ENCODE results near the gene RHBDL2. TPM values are rescaled to one million over a fixed set of nuclear protein-coding genes. Genes with fewer than 3 reads are reported as not detected.

The RHBDL2 gene
- polyA plus RNA-seq, 3 donors = 0.08 TPM; not detected in 2

DNA sequence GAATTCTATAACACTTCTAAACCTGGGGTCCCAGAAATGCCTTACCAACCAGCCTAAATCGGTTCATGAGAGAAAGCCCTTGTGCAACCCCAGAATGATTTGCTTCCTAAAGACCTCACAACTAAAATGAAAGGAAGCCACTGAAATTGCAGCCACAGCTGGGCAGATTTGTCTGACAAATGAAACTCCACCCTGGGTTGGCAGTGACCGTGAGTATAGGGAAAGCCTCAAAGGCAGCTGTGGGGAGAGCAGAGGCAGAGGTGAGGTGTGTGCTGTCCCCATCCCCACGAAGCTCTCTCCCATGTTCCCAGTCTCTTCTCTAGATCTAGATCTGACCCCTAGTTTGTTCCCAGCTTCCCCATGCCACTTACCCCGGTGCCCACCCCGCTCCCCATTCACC is 23.1 kb downstream of the RHBDL2 start:
- Histone ChIP-seq H3K4me2 (replicated peaks; ENCODE audit: extremely low read depth, low read length, poor library complexity, severe bottlenecking) (no peak overlapping the region), H2AFZ (ENCODE audit: insufficient read depth, low read depth, low read length, poor library complexity, severe bottlenecking) (no peak overlapping the region)
- no peaks in the 10 kb centered on the region for H3K36me3 Mint-ChIP-seq

DNA sequence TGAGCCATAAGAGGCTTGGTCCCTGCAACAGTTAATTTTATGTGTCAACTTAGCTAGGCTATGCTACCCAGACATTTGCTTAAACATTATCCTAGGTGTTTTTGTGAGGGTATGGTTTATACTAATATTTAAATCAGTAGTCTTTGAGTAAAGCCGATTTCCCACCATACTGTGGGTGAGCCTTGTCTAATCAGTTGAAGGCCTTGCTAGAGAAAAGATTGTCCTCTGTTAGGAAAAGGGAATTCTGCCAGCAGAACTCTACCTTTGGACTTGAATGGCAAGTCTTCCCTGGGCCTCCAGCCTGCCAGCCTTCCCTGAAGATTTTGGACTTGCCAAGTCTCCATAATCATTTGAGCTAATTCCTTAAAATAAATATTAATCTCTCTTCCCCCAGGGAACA is 23.9 kb downstream of the RHBDL2 start:
- Histone ChIP-seq H2AFZ (ENCODE audit: insufficient read depth, low read depth, low read length, poor library complexity, severe bottlenecking) (no peak overlapping the region), H3K27ac (ENCODE audit: low read depth in 1 of 2, low read length in 2 of 2) (no peak overlapping the region), H3K4me2 (replicated peaks; ENCODE audit: extremely low read depth, low read length, poor library complexity, severe bottlenecking) (no peak overlapping the region), H3K4me3 (replicated peaks in 1 of 3; ENCODE audit: low read depth in 2 of 3, low read length in 3 of 3) (no peak overlapping the region), H3K36me3 (replicated peaks in 1 of 2; ENCODE audit: control insufficient read depth in 1 of 2, insufficient read depth in 2 of 2, low read length in 2 of 2) (no peaks in the 10 kb centered on the region), H3K9ac (ENCODE audit: insufficient read depth, low read length, poor library complexity, severe bottlenecking) (no peak overlapping the region), H4K20me1 (ENCODE audit: insufficient read depth, low read length) (no peaks in the 10 kb centered on the region), H3K27me3 (ENCODE audit: control insufficient read depth in 2 of 2, insufficient read depth in 2 of 2, low read length in 2 of 2) (no peaks in the 10 kb centered on the region), H3K79me2 (ENCODE audit: insufficient read depth, low read length) (no peaks in the 10 kb centered on the region), H3K4me1 (ENCODE audit: control insufficient read depth in 1 of 2, insufficient read depth in 2 of 2, low read length in 2 of 2) (no peaks in the 10 kb centered on the region), H3K9me3 (replicated peaks in 1 of 2; ENCODE audit: control insufficient read depth in 1 of 2, insufficient read depth in 1 of 2, low read length in 2 of 2) (no peaks in the 10 kb centered on the region)
- TF ChIP-seq, protein P1, sequence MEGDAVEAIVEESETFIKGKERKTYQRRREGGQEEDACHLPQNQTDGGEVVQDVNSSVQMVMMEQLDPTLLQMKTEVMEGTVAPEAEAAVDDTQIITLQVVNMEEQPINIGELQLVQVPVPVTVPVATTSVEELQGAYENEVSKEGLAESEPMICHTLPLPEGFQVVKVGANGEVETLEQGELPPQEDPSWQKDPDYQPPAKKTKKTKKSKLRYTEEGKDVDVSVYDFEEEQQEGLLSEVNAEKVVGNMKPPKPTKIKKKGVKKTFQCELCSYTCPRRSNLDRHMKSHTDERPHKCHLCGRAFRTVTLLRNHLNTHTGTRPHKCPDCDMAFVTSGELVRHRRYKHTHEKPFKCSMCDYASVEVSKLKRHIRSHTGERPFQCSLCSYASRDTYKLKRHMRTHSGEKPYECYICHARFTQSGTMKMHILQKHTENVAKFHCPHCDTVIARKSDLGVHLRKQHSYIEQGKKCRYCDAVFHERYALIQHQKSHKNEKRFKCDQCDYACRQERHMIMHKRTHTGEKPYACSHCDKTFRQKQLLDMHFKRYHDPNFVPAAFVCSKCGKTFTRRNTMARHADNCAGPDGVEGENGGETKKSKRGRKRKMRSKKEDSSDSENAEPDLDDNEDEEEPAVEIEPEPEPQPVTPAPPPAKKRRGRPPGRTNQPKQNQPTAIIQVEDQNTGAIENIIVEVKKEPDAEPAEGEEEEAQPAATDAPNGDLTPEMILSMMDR (IDR thresholded peaks at IDR 0.05) = no peak
- no peak for DNase-seq
- WGBS (ENCODE audit: insufficient coverage) = no CpG with 5 or more reads among the region's 1 CpG
- H3K4me3 Mint-ChIP-seq = no peak overlapping the region
- H3K27me3 Mint-ChIP-seq (ENCODE audit: low read depth in 3 of 3) = peaks cover 0 to 2% (median 0%) of the 10 kb centered on the region in 3 donors
- no peaks in the 10 kb centered on the region for H3K36me3 Mint-ChIP-seq
- no peaks in the 10 kb centered on the region for H3K4me1 Mint-ChIP-seq
- H3K9me3 Mint-ChIP-seq = peaks cover 0 to 2% (median 0%) of the 10 kb centered on the region in 7 donors
- H3K27ac Mint-ChIP-seq = no peak overlapping the region
- intact Hi-C loops (cut with micrococcal nuclease) = no loop called here

More for the DNA sequence above, 23.1 kb downstream of the RHBDL2 start:
- 72% methylated on average over 3 of the region's 5 CpGs for WGBS (ENCODE audit: insufficient coverage)
- Histone ChIP-seq H3K36me3 (replicated peaks in 1 of 2; ENCODE audit: control insufficient read depth in 1 of 2, insufficient read depth in 2 of 2, low read length in 2 of 2) (no peaks in the 10 kb centered on the region), H3K27ac (ENCODE audit: low read depth in 1 of 2, low read length in 2 of 2) (no peak overlapping the region), H3K9ac (ENCODE audit: insufficient read depth, low read length, poor library complexity, severe bottlenecking) (no peak overlapping the region), H3K27me3 (ENCODE audit: control insufficient read depth in 2 of 2, insufficient read depth in 2 of 2, low read length in 2 of 2) (no peaks in the 10 kb centered on the region), H3K4me3 (replicated peaks in 1 of 3; ENCODE audit: low read depth in 2 of 3, low read length in 3 of 3) (no peak overlapping the region), H3K4me1 (ENCODE audit: control insufficient read depth in 1 of 2, insufficient read depth in 2 of 2, low read length in 2 of 2) (no peaks in the 10 kb centered on the region), H4K20me1 (ENCODE audit: insufficient read depth, low read length) (no peaks in the 10 kb centered on the region), H3K79me2 (ENCODE audit: insufficient read depth, low read length) (no peaks in the 10 kb centered on the region), H3K9me3 (replicated peaks in 1 of 2; ENCODE audit: control insufficient read depth in 1 of 2, insufficient read depth in 1 of 2, low read length in 2 of 2) (no peaks in the 10 kb centered on the region)
- no peaks in the 10 kb centered on the region for H3K4me1 Mint-ChIP-seq
- intact Hi-C loops (cut with micrococcal nuclease) = no loop called here
- no peak for DNase-seq
- H3K9me3 Mint-ChIP-seq = peaks cover 0 to 2% (median 0%) of the 10 kb centered on the region in 7 donors
- TF ChIP-seq, protein P1 (IDR thresholded peaks at IDR 0.05) = no peak
- H3K27ac Mint-ChIP-seq = no peak overlapping the region
- peaks cover 0 to 2% (median 0%) of the 10 kb centered on the region in 3 donors for H3K27me3 Mint-ChIP-seq (ENCODE audit: low read depth in 3 of 3)
- no peak overlapping the region for H3K4me3 Mint-ChIP-seq

Measured in CD14-positive monocyte (primary cell).